ENCODE data around the gene RBM18. TPM values are rescaled to one million over a fixed set of nuclear protein-coding genes. Genes with fewer than 3 reads are reported as not detected.

RBM18 gene
- total RNA-seq, 1 donor from 2014 or later: 20.2 TPM

- Mint-ChIP-seq H3K4me1 (ENCODE audit: low read depth) (peaks cover 33% of the 10 kb centered on the region), H3K27me3 (ENCODE audit: low read depth) (peaks cover 13% of the 10 kb centered on the region)
Measured at GRCh38 chr9:122204491-122204890, 60.1 kb downstream of the RBM18 start.

GRCh38 chr9:122204055-122204454 is 60.6 kb downstream of the RBM18 start:
- H3K27ac Mint-ChIP-seq (ENCODE audit: unreplicated experiment): no peak overlapping the region
- TF ChIP-seq CTCF (IDR thresholded peaks at IDR 0.05): no peak

More at GRCh38 chr9:122204491-122204890, 60.1 kb downstream of the RBM18 start:
- Mint-ChIP-seq H3K27ac (ENCODE audit: unreplicated experiment) (no peak overlapping the region), H3K36me3 (ENCODE audit: low read depth) (no peaks in the 10 kb centered on the region), H3K4me3 (ENCODE audit: unreplicated experiment) (no peak overlapping the region), H3K9me3 (ENCODE audit: low read depth) (no peaks in the 10 kb centered on the region)
- DNase-seq (ENCODE audit: low spot score): no peak
- no peak for TF ChIP-seq CTCF (IDR thresholded peaks at IDR 0.05)

GRCh38 chr9:122202111-122202510 is 62.5 kb downstream of the RBM18 start:
- H3K4me1 Mint-ChIP-seq (ENCODE audit: low read depth): peaks cover 33% of the 10 kb centered on the region
- TF ChIP-seq CTCF (IDR thresholded peaks at IDR 0.05): no peak
- no peak for DNase-seq (ENCODE audit: low spot score)
- no peaks in the 10 kb centered on the region for H3K9me3 Mint-ChIP-seq (ENCODE audit: low read depth)
- no peak overlapping the region for H3K27ac Mint-ChIP-seq (ENCODE audit: unreplicated experiment)
- peaks cover 18% of the 10 kb centered on the region for H3K27me3 Mint-ChIP-seq (ENCODE audit: low read depth)
- no peaks in the 10 kb centered on the region for H3K36me3 Mint-ChIP-seq (ENCODE audit: low read depth)
- H3K4me3 Mint-ChIP-seq (ENCODE audit: unreplicated experiment): no peak overlapping the region

More at GRCh38 chr9:122204055-122204454, 60.6 kb downstream of the RBM18 start:
- Mint-ChIP-seq H3K4me1 (ENCODE audit: low read depth) (peaks cover 33% of the 10 kb centered on the region), H3K4me3 (ENCODE audit: unreplicated experiment) (no peak overlapping the region), H3K9me3 (ENCODE audit: low read depth) (no peaks in the 10 kb centered on the region), H3K27me3 (ENCODE audit: low read depth) (peaks cover 12% of the 10 kb centered on the region), H3K36me3 (ENCODE audit: low read depth) (no peaks in the 10 kb centered on the region)
- DNase-seq (ENCODE audit: low spot score): no peak

GRCh38 chr9:122201641-122202040 is 63.0 kb downstream of the RBM18 start:
- peaks cover 23% of the 10 kb centered on the region for H3K27me3 Mint-ChIP-seq (ENCODE audit: low read depth)
- no peak for DNase-seq (ENCODE audit: low spot score)
- no peaks in the 10 kb centered on the region for H3K36me3 Mint-ChIP-seq (ENCODE audit: low read depth)
- peaks cover 28% of the 10 kb centered on the region for H3K4me1 Mint-ChIP-seq (ENCODE audit: low read depth)
- no peak for TF ChIP-seq CTCF (IDR thresholded peaks at IDR 0.05)
- H3K4me3 Mint-ChIP-seq (ENCODE audit: unreplicated experiment): no peak overlapping the region
- no peaks in the 10 kb centered on the region for H3K9me3 Mint-ChIP-seq (ENCODE audit: low read depth)
- no peak overlapping the region for H3K27ac Mint-ChIP-seq (ENCODE audit: unreplicated experiment)

GRCh38 chr9:122200960-122201595 is 63.6 kb downstream of the RBM18 start:
- H3K27me3 Mint-ChIP-seq (ENCODE audit: low read depth): peaks cover 24% of the 10 kb centered on the region
- no peaks in the 10 kb centered on the region for H3K9me3 Mint-ChIP-seq (ENCODE audit: low read depth)
- H3K4me1 Mint-ChIP-seq (ENCODE audit: low read depth): peaks cover 22% of the 10 kb centered on the region
- H3K36me3 Mint-ChIP-seq (ENCODE audit: low read depth): no peaks in the 10 kb centered on the region
- peak overlapping the region; percentile 38 for H3K27ac Mint-ChIP-seq (ENCODE audit: unreplicated experiment)
- no peak for TF ChIP-seq CTCF (IDR thresholded peaks at IDR 0.05)
- H3K4me3 Mint-ChIP-seq (ENCODE audit: unreplicated experiment): no peak overlapping the region
- DNase-seq (ENCODE audit: low spot score): no peak

All from chondrocyte (in vitro differentiated cells).